Measurements from ENCODE around the gene DNAH3. TPM values are rescaled to one million over a fixed set of nuclear protein-coding genes. Genes with fewer than 3 reads are reported as not detected.
"Not testable (repeated sequence)": the region's sequence is repeated elsewhere in the genome, so short reads cannot be mapped to it uniquely, and the experiment has no call there.

Gene DNAH3
- polyA plus RNA-seq, 4 donors, result 0.32 to 0.67 (median 0.52) TPM; not detected in 1

DNA sequence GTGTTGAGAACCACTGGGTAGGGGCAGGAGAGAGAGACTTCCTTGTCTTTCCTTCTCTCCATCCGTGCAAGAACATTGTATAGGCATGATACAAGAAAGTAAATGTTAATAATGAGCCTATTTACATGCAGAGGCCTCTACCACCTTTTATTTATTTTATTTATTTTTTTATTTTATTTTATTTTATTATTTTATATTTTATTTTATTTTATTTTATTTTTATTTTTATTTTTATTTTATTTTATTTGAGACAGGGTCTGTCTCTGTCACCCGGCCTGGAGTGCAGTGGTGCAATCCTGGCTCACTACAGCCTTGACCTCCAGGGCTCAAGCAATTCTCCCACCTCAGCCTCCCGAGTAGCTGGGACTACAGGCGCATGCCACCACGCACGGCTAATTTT is 87.3 kb downstream of the DNAH3 start:
- not testable (repeated sequence) for H3K4me1 ChIP-seq (ENCODE audit: control insufficient read depth in 3 of 3, insufficient read depth in 2 of 3, low read depth in 1 of 3, low read length in 2 of 3); H3K27me3 ChIP-seq (ENCODE audit: control insufficient read depth in 3 of 3, insufficient read depth in 3 of 3, low read length in 3 of 3); H3K27ac ChIP-seq (ENCODE audit: low read depth in 1 of 3, low read length in 2 of 3); DNase-seq; H3K4me3 ChIP-seq (ENCODE audit: low read depth in 1 of 3, low read length in 3 of 3); FAIRE-seq; H3K9me3 ChIP-seq (ENCODE audit: control insufficient read depth in 2 of 2, insufficient read depth in 1 of 2, low read depth in 1 of 2, low read length in 1 of 2); H3K36me3 ChIP-seq (ENCODE audit: control insufficient read depth in 3 of 3, insufficient read depth in 2 of 3, low read depth in 1 of 3, low read length in 3 of 3)
- WGBS, 3 donors, result 91 to 95% (median 94%) methylated on average over 6 of the region's 6 CpGs

DNA sequence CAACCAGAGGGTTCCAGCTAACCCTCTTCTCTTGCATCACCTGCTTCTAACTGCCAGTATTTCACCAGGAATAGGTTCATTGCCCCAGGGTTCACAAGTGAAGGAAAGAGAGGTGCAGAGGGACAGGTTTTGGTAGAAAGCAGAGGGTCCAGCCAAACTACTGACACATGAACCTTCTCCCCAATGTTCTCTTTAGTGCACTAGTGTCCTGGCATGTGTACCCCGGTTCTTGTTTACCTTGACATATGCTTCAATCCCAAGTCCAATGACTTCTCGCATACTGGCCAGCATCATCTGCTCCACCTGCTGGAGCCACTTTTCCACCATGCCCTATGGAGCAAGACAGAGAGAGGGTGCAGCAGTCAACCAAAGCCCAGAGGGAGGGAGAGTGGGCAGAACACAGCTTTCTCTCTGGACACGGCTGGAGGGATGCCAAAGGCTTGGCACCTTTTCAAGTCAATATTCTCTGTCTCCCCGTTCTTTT is 90.6 kb downstream of the DNAH3 start:
- H3K36me3 ChIP-seq (ENCODE audit: control insufficient read depth in 3 of 3, insufficient read depth in 2 of 3, low read depth in 1 of 3, low read length in 3 of 3), result no peaks in the 10 kb centered on the region
- WGBS, 3 donors, result 13 to 58% (median 29%) methylated on average over 4 of the region's 4 CpGs
- peaks cover 0 to 3% (median 0%) of the 10 kb centered on the region in 3 donors for H3K27me3 ChIP-seq (ENCODE audit: control insufficient read depth in 3 of 3, insufficient read depth in 3 of 3, low read length in 3 of 3)
- FAIRE-seq (no peak), DNase-seq (peak in 1 of 2 donors; percentile 8)
- H3K27ac ChIP-seq (ENCODE audit: low read depth in 1 of 3, low read length in 2 of 3), result no peak overlapping the region
- H3K4me3 ChIP-seq (ENCODE audit: low read depth in 1 of 3, low read length in 3 of 3), result no peak overlapping the region
- H3K4me1 ChIP-seq (ENCODE audit: control insufficient read depth in 3 of 3, insufficient read depth in 2 of 3, low read depth in 1 of 3, low read length in 2 of 3), result no peaks in the 10 kb centered on the region
- no peaks in the 10 kb centered on the region for H3K9me3 ChIP-seq (ENCODE audit: control insufficient read depth in 2 of 2, insufficient read depth in 1 of 2, low read depth in 1 of 2, low read length in 1 of 2)

DNA sequence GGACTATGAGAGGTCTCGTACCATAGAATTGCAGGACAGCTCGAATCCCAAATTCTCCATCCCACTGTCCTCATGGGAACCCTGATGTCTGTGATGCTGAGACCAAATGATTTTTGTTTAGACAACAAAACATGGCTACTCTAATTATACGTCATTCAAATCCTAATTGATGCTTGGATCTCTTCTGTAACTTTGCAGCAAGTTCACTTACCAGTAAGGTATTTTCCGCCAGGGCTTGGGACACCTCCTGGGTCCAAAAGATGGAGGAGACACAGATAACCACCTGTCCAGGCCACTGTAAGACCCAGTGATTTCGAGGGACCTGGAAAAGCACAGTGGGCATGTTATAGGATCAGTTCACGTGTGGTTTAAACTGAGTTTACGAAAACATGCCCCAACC is 92.8 kb downstream of the DNAH3 start:
- DNase-seq, result no peak
- no peak overlapping the region for H3K4me3 ChIP-seq (ENCODE audit: low read depth in 1 of 3, low read length in 3 of 3)
- no peak overlapping the region for H3K27ac ChIP-seq (ENCODE audit: low read depth in 1 of 3, low read length in 2 of 3)
- FAIRE-seq, result no peak
- H3K27me3 ChIP-seq (ENCODE audit: control insufficient read depth in 3 of 3, insufficient read depth in 3 of 3, low read length in 3 of 3), result peaks cover 0 to 6% (median 0%) of the 10 kb centered on the region in 3 donors
- H3K4me1 ChIP-seq (ENCODE audit: control insufficient read depth in 3 of 3, insufficient read depth in 2 of 3, low read depth in 1 of 3, low read length in 2 of 3), result no peaks in the 10 kb centered on the region
- no peaks in the 10 kb centered on the region for H3K36me3 ChIP-seq (ENCODE audit: control insufficient read depth in 3 of 3, insufficient read depth in 2 of 3, low read depth in 1 of 3, low read length in 3 of 3)
- WGBS, 3 donors, result 76 to 81% (median 79%) methylated on average over 7 of the region's 7 CpGs
- no peaks in the 10 kb centered on the region for H3K9me3 ChIP-seq (ENCODE audit: control insufficient read depth in 2 of 2, insufficient read depth in 1 of 2, low read depth in 1 of 2, low read length in 1 of 2)

DNA sequence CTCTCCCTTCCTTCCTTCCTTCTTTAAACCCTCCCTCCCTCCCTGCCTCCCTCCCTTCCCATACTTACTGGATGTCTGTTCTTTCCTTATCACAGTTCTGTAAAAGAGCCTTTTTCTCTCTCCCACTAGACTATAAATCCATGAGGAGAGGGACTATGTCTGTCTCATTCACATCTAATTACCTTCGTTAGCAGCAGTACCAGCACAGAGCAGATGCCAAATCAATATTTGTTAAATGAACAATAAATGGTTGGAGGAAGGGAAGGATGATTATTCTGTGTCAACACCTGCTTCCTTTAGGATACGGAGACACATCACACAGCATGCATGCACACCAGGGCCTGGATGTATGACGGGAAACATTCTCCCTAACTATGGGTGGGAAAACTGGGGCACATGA is 94.2 kb downstream of the DNAH3 start:
- no peak for FAIRE-seq
- 39 to 53% (median 49%) methylated on average over 3 of the region's 3 CpGs for WGBS, 3 donors
- H3K27me3 ChIP-seq (ENCODE audit: control insufficient read depth in 3 of 3, insufficient read depth in 3 of 3, low read length in 3 of 3), result peaks cover 0 to 6% (median 0%) of the 10 kb centered on the region in 3 donors

DNA sequence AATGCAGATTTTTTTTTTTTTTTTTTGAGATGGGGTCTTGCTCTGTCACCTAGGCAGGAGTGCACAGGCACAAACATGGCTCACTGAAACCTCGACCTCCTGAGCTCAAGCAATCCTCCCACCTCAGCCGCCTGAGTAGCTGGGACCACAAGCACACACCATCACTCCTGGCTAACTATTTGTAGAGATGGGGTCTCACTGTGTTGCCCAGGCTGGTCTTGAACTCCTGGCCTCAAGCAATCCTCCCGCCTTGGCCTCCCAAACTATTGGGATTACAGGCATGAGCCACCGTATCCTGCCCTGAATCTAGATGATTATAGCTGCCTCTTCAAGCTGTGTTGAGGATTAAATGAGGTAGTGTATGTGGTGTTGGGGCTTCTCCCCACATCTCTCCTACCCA is 94.9 kb downstream of the DNAH3 start:
- not testable (repeated sequence) for H3K9me3 ChIP-seq (ENCODE audit: control insufficient read depth in 2 of 2, insufficient read depth in 1 of 2, low read depth in 1 of 2, low read length in 1 of 2); DNase-seq; H3K4me1 ChIP-seq (ENCODE audit: control insufficient read depth in 3 of 3, insufficient read depth in 2 of 3, low read depth in 1 of 3, low read length in 2 of 3); H3K27me3 ChIP-seq (ENCODE audit: control insufficient read depth in 3 of 3, insufficient read depth in 3 of 3, low read length in 3 of 3); H3K36me3 ChIP-seq (ENCODE audit: control insufficient read depth in 3 of 3, insufficient read depth in 2 of 3, low read depth in 1 of 3, low read length in 3 of 3); FAIRE-seq; H3K4me3 ChIP-seq (ENCODE audit: low read depth in 1 of 3, low read length in 3 of 3); H3K27ac ChIP-seq (ENCODE audit: low read depth in 1 of 3, low read length in 2 of 3)
- WGBS, 3 donors, result 87 to 92% (median 88%) methylated on average over 4 of the region's 4 CpGs

More for the DNA sequence above, 94.2 kb downstream of the DNAH3 start:
- H3K4me1 ChIP-seq (ENCODE audit: control insufficient read depth in 3 of 3, insufficient read depth in 2 of 3, low read depth in 1 of 3, low read length in 2 of 3), result no peaks in the 10 kb centered on the region
- no peak overlapping the region for H3K4me3 ChIP-seq (ENCODE audit: low read depth in 1 of 3, low read length in 3 of 3)
- H3K9me3 ChIP-seq (ENCODE audit: control insufficient read depth in 2 of 2, insufficient read depth in 1 of 2, low read depth in 1 of 2, low read length in 1 of 2), result no peaks in the 10 kb centered on the region
- H3K36me3 ChIP-seq (ENCODE audit: control insufficient read depth in 3 of 3, insufficient read depth in 2 of 3, low read depth in 1 of 3, low read length in 3 of 3), result no peaks in the 10 kb centered on the region
- H3K27ac ChIP-seq (ENCODE audit: low read depth in 1 of 3, low read length in 2 of 3), result no peak overlapping the region
- no peak for DNase-seq

DNA sequence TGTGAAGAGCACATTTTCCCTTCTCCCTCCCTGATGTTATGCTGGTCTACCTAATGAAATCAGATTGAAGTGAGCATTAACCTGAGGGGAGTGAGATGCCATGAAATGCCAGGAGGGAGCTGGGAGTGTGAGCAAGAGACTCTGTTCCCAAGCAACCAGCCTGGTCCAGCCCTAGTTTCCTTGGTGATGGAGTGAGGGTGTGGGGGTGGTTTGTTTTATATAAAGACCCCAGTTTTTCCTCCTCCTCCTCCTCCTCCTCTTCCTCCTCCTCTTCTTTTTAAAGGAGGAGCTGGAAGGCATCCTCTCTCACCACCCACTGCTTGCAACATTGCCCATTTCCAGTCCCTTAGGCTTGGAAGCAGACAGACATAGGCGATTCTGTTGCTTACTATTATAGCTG is 97.1 kb downstream of the DNAH3 start:
- no peaks in the 10 kb centered on the region for H3K36me3 ChIP-seq (ENCODE audit: control insufficient read depth in 3 of 3, insufficient read depth in 2 of 3, low read depth in 1 of 3, low read length in 3 of 3)
- FAIRE-seq (no peak), DNase-seq (no peak)
- WGBS, 3 donors, result 85 to 92% (median 88%) methylated on average over 1 of the region's 1 CpG
- H3K9me3 ChIP-seq (ENCODE audit: control insufficient read depth in 2 of 2, insufficient read depth in 1 of 2, low read depth in 1 of 2, low read length in 1 of 2), result no peaks in the 10 kb centered on the region
- no peaks in the 10 kb centered on the region for H3K4me1 ChIP-seq (ENCODE audit: control insufficient read depth in 3 of 3, insufficient read depth in 2 of 3, low read depth in 1 of 3, low read length in 2 of 3)
- peaks cover 0 to 3% (median 3%) of the 10 kb centered on the region in 3 donors for H3K27me3 ChIP-seq (ENCODE audit: control insufficient read depth in 3 of 3, insufficient read depth in 3 of 3, low read length in 3 of 3)
- no peak overlapping the region for H3K27ac ChIP-seq (ENCODE audit: low read depth in 1 of 3, low read length in 2 of 3)
- H3K4me3 ChIP-seq (ENCODE audit: low read depth in 1 of 3, low read length in 3 of 3), result no peak overlapping the region

DNA sequence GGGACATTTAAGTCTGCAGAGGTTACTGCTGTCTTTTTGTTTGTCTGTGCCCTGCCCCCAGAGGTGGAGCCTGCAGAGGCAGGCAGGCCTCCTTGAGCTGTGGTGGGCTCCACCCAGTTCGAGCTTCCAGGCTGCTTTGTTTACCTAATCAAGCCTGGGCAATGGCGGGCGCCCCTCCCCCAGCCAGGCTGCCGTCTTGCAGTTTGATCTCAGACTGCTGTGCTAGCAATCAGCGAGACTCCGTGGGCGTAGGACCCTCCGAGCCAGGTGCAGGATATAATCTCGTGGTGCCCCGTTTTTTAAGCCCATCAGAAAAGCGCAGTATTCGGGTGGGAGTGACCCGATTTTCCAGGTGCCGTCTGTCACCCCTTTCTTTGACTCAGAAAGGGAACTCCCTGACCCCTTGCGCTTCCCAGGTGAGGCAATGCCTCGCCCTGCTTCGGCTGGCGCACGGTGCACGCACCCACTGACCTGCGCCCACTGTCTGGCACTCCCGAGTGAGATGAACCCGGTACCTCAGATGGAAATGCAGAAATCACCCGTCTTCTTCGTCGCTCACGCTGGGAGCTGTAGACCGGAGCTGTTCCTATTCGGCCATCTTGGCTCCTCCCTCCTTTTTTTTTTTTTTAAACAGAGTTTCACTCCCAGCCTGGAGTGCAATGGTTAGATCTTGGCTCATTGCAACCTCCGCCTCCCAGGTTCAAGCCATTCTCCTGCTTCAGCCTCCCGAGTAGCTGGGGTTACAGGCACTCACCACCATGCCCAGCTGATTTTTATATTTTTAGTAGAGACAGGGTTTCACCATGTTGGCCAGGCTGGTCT is 102.3 kb downstream of the DNAH3 start:
- FAIRE-seq, result not testable (repeated sequence)
- DNase-seq, result peak in 1 of 2 donors; percentile 5

DNA sequence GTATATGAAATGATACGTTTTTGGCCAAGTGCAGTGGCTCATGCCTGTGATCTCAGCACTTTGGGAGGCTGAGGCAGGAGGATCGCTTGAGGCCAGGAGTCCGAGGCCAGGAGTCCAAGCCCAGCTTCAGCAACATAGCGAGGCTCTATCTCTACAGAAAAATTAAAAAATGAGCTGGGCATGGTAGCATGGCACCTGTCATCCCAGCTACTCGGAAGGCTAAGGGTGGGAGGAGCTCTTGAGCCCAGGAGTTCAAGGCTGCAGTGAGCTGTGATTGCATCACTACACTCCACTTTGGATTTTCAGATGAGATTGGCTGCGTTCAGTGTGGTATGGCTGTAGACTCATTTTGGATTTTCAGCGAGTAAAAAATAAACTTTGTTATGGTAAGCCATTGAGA is 112.4 kb downstream of the DNAH3 start:
- Histone ChIP-seq H3K4me3 (ENCODE audit: low read depth in 1 of 3, low read length in 3 of 3) (no peak overlapping the region), H3K4me1 (ENCODE audit: control insufficient read depth in 3 of 3, insufficient read depth in 2 of 3, low read depth in 1 of 3, low read length in 2 of 3) (no peaks in the 10 kb centered on the region), H3K36me3 (ENCODE audit: control insufficient read depth in 3 of 3, insufficient read depth in 2 of 3, low read depth in 1 of 3, low read length in 3 of 3) (no peaks in the 10 kb centered on the region), H3K27me3 (ENCODE audit: control insufficient read depth in 3 of 3, insufficient read depth in 3 of 3, low read length in 3 of 3) (no peaks in the 10 kb centered on the region), H3K27ac (ENCODE audit: low read depth in 1 of 3, low read length in 2 of 3) (no peak overlapping the region), H3K9me3 (ENCODE audit: control insufficient read depth in 2 of 2, insufficient read depth in 1 of 2, low read depth in 1 of 2, low read length in 1 of 2) (no peaks in the 10 kb centered on the region)
- 86 to 94% (median 87%) methylated on average over 7 of the region's 7 CpGs for WGBS, 3 donors
- DNase-seq (no peak), FAIRE-seq (no peak)

More for the DNA sequence above, 102.3 kb downstream of the DNAH3 start:
- not testable (repeated sequence) for H3K4me1 ChIP-seq (ENCODE audit: control insufficient read depth in 3 of 3, insufficient read depth in 2 of 3, low read depth in 1 of 3, low read length in 2 of 3); H3K9me3 ChIP-seq (ENCODE audit: control insufficient read depth in 2 of 2, insufficient read depth in 1 of 2, low read depth in 1 of 2, low read length in 1 of 2); H3K27me3 ChIP-seq (ENCODE audit: control insufficient read depth in 3 of 3, insufficient read depth in 3 of 3, low read length in 3 of 3); H3K27ac ChIP-seq (ENCODE audit: low read depth in 1 of 3, low read length in 2 of 3); H3K36me3 ChIP-seq (ENCODE audit: control insufficient read depth in 3 of 3, insufficient read depth in 2 of 3, low read depth in 1 of 3, low read length in 3 of 3)
- WGBS, 3 donors, result 15 to 55% (median 38%) methylated on average over 29 to 31 of the region's 31 CpGs
- H3K4me3 ChIP-seq (ENCODE audit: low read depth in 1 of 3, low read length in 3 of 3), result peak overlapping the region in 1 of 3 donors; percentile 11

All from small intestine (tissue), 7 donors.